K562 (cell line): ENCODE data around the gene PPM1L. TPM values are rescaled to one million over a fixed set of nuclear protein-coding genes. Genes with fewer than 3 reads are reported as not detected.
A peak's percentile ranks its signal among the peaks of the same experiment; 100 is the strongest.
"Not testable (repeated sequence)": the region's sequence is repeated elsewhere in the genome, so short reads cannot be mapped to it uniquely, and the experiment has no call there.

Experiments
- ATAC-seq: fragments of 200-7000 bp; cut with Tn5 transposase; 3 replicates; pipeline ENCODE4 v1.9.1; 2020; ENCODE audit warnings: moderate library complexity
- BruUV-seq: library from RNA; stranded (reverse); fragments of 400-500 nt; replicated peaks from 2 replicates; lab custom pipeline; 2021; lab: Mats Ljungman, UMichigan
- CTCF ChIA-PET: fragments of 300-600 bp; formaldehyde crosslinking; extraction: SDS; loops from one replicate; lab custom pipeline; 2021; ENCODE audit warnings: low intra/inter-chr PET ratio; lab: Yijun Ruan, JAX
- POLR2A ChIA-PET: fragments of 300-600, 350-650 bp; sonication (Branson Sonifier 250); formaldehyde crosslinking; extraction: SDS; loops from one replicate; lab custom pipeline; 2021; ENCODE audit warnings: antibody characterized with exemption, inconsistent platforms; lab: Yijun Ruan, JAX
- DNase-seq, 4 experiments: peaks; one replicate each; pipeline versions ENCODE4 v3.0.0 to v3.0.0-alpha.2; 2011 to 2018; ENCODE audit warnings: low spot score in 3 of 4, mixed read lengths in 3 of 4; ENCODE audit errors: extremely low read depth in 1 of 4
- FAIRE-seq: peaks from 2 replicates; lab custom pipeline; 2011; peaks lifted over from hg19 to GRCh38; lab: Jason Lieb, UNC
- H2AFZ ChIP-seq: 2 replicates; pipeline ENCODE4 v1.6.0; 2011; ENCODE audit warnings: low read depth, low read length, control low read depth, inconsistent platforms
- H3K27ac ChIP-seq: fragments of 200-600 bp; 3 replicates; pipeline ENCODE4 v1.8.0; 2011; ENCODE audit warnings: low read depth, mild to moderate bottlenecking, control low read depth, inconsistent platforms, low read length, moderate library complexity, mixed read lengths; ENCODE audit errors: extremely low read depth
- H3K27me3 ChIP-seq, 2 experiments: fragments of 300-600 bp in 1 of 2; 2 replicates in 1 of 2; 3 replicates in 1 of 2; pipeline versions ENCODE4 v1.6.0 to v1.8.0; 2011; ENCODE audit warnings: inconsistent platforms in 2 of 2, low read length in 2 of 2, mild to moderate bottlenecking in 1 of 2, mixed read lengths in 1 of 2, moderate library complexity in 1 of 2; ENCODE audit not compliant: control insufficient read depth in 2 of 2, insufficient read depth in 2 of 2
- H3K36me3 ChIP-seq: fragments of 300-600 bp; 3 replicates; pipeline ENCODE4 v1.8.0; 2011; ENCODE audit warnings: mild to moderate bottlenecking, low read length, inconsistent platforms; ENCODE audit not compliant: control insufficient read depth, insufficient read depth
- H3K4me1 ChIP-seq, 2 experiments: fragments of 200-600 bp in 1 of 2; replicated peaks in 1 of 2; 2 replicates in 1 of 2; 3 replicates in 1 of 2; pipeline versions ENCODE4 v1.5.1 to v1.8.0; 2011; ENCODE audit warnings: inconsistent platforms in 2 of 2, low read length in 2 of 2, mild to moderate bottlenecking in 1 of 2, mixed read lengths in 1 of 2, moderate library complexity in 1 of 2; ENCODE audit not compliant: control insufficient read depth in 2 of 2, insufficient read depth in 2 of 2
- H3K4me2 ChIP-seq: 2 replicates; pipeline ENCODE4 v1.6.1; 2011; ENCODE audit warnings: low read length, control low read depth, inconsistent platforms, mixed read lengths; ENCODE audit not compliant: insufficient read depth
- H3K4me3 ChIP-seq: fragments of 200-600 bp; sonication (generic), shearing (Covaris generic); 2 replicates; pipeline ENCODE4 v1.5.1; 2016; ENCODE audit warnings: control low read depth, inconsistent platforms
- H3K79me2 ChIP-seq: fragments of 200-600 bp; 3 replicates; pipeline ENCODE4 v1.8.0; 2011; ENCODE audit warnings: low read length, inconsistent platforms; ENCODE audit not compliant: control insufficient read depth, insufficient read depth
- H3K9ac ChIP-seq, 2 experiments: 2 replicates each; pipeline versions ENCODE4 v1.6.0 to v1.6.1; 2011; ENCODE audit warnings: low read depth in 2 of 2, low read length in 2 of 2, control low read depth in 1 of 2, inconsistent platforms in 1 of 2, mild to moderate bottlenecking in 1 of 2, mixed read lengths in 1 of 2; ENCODE audit not compliant: insufficient read depth in 1 of 2
- H3K9me1 ChIP-seq: one replicate; pipeline ENCODE4 v1.6.0; 2011; ENCODE audit warnings: inconsistent platforms, mild to moderate bottlenecking, low read length, moderate library complexity; ENCODE audit not compliant: control insufficient read depth, insufficient read depth
- H3K9me3 ChIP-seq: replicated peaks from 2 replicates; pipeline ENCODE4 v1.5.1; 2011; ENCODE audit warnings: low read depth, low read length, inconsistent platforms; ENCODE audit not compliant: control insufficient read depth, insufficient read depth
- H4K20me1 ChIP-seq: replicated peaks from 2 replicates; pipeline ENCODE4 v1.6.1; 2011; ENCODE audit warnings: low read length, inconsistent platforms, mixed read lengths; ENCODE audit not compliant: control insufficient read depth, insufficient read depth
- COPS2 ChIP-seq: fragments of 450-650 bp; conservative IDR thresholded peaks from 2 replicates; pipeline ENCODE4 v1.6.1; 2016; ENCODE audit warnings: mild to moderate bottlenecking, moderate library complexity
- PKNOX1 ChIP-seq: fragments of 450-650 bp; IDR thresholded peaks from 2 replicates; pipeline ENCODE4 v1.6.1; 2016
- SP2 ChIP-seq: IDR thresholded peaks from 2 replicates; pipeline ENCODE4 v1.6.1; 2011; ENCODE audit warnings: mild to moderate bottlenecking, low read depth, low read length, moderate library complexity; ENCODE audit not compliant: poor library complexity, severe bottlenecking; ENCODE audit errors: extremely low read depth
- ZFP36 ChIP-seq: fragments of 150-350 bp; IDR thresholded peaks from 2 replicates; pipeline ENCODE4 v1.6.1; 2018; ENCODE audit warnings: low read length, low read depth; ENCODE audit not compliant: partially characterized antibody
- ZFPM2 ChIP-seq: fragments of 250-450 bp; sonication (Bioruptor Pico); IDR thresholded peaks from 2 replicates; pipeline ENCODE4 v1.5.1; 2022; ENCODE audit warnings: mild to moderate bottlenecking
- ZNF146 ChIP-seq: IDR thresholded peaks from one replicate; pipeline ENCODE4 v1.6.1; 2018; ENCODE audit warnings: missing compliant biosample characterization; ENCODE audit not compliant: unreplicated experiment
- WGBS: fragments of 100-300 bp; shearing (Covaris generic); methylation state at CpG from one replicate; pipeline ENCODE4 v1.1.6; 2016; ENCODE audit warnings: low coverage, mixed read lengths; ENCODE audit not compliant: insufficient coverage; ENCODE audit errors: missing lambda C conversion rate; 5-methylcytosine and 5-hydroxymethylcytosine counted together
- in situ Hi-C: fragments of 300-500 bp; cut with MboI; formaldehyde crosslinking; loops from 4 replicates; pipeline ENCODE4 v1.15.0; 2018; ENCODE audit warnings: inconsistent platforms, mixed read lengths
- intact Hi-C: fragments of 100-400 bp; cut with micrococcal nuclease; formaldehyde crosslinking; loops from 2 replicates; pipeline ENCODE4 v1.14.2; 2022
- polyA plus RNA-seq, 8 experiments: library from polyadenylated mRNA; depleted of rRNA in 4 of 8; stranded (reverse) in 5 of 8; unstranded in 3 of 8; fragments of >200 nt; fragmentation: Nextera tagmentation in 2 of 8; fragmentation: Illumina TruSeq in 1 of 8; extraction: Ambion mirVana in 2 of 8; extraction: Trizol in 1 of 8; gene quantifications; 2 replicates each; pipeline versions ENCODE4 v1.2.1 to v1.2.3, GENCODE V29; 2011 to 2014; ENCODE audit warnings: inconsistent platforms in 1 of 8, missing spikeins in 1 of 8
- total RNA-seq, 7 experiments: library from RNA; depleted of rRNA in 6 of 7; stranded (reverse); fragments of >200 nt in 6 of 7; fragmentation: Illumina TruSeq in 2 of 7; extraction: Trizol in 2 of 7; gene quantifications; 2 replicates each; pipeline versions ENCODE4 v1.2.1 to v1.2.3, GENCODE V29; 2011 to 2021; ENCODE audit warnings: low replicate concordance in 1 of 7

The PPM1L gene
- total and polyA plus RNA-seq, 9 of the 15 experiments (the other 6 are each of a cell fraction or from before 2014, with no cell fraction given) = 0.01 to 0.41 (median 0.14) TPM

DNA sequence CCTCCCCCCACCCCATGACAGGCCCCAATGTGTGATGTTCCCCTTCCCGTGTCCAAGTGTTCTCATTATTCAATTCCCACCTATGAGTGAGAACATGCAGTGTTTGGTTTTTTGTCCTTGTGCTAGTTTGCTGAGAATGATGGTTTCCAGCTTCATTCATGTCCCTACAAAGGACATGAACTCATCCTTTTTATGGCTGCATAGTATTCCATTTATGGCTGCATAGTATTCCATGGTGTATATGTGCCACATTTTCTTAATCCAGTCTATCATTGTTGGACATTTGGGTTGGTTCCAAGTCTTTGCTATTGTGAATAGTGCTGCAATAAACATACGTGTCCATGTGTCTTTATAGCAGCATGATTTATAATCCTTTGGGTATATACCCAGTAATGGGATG, 254.1 kb downstream of the PPM1L start:
- not testable (repeated sequence) for BruUV-seq

DNA sequence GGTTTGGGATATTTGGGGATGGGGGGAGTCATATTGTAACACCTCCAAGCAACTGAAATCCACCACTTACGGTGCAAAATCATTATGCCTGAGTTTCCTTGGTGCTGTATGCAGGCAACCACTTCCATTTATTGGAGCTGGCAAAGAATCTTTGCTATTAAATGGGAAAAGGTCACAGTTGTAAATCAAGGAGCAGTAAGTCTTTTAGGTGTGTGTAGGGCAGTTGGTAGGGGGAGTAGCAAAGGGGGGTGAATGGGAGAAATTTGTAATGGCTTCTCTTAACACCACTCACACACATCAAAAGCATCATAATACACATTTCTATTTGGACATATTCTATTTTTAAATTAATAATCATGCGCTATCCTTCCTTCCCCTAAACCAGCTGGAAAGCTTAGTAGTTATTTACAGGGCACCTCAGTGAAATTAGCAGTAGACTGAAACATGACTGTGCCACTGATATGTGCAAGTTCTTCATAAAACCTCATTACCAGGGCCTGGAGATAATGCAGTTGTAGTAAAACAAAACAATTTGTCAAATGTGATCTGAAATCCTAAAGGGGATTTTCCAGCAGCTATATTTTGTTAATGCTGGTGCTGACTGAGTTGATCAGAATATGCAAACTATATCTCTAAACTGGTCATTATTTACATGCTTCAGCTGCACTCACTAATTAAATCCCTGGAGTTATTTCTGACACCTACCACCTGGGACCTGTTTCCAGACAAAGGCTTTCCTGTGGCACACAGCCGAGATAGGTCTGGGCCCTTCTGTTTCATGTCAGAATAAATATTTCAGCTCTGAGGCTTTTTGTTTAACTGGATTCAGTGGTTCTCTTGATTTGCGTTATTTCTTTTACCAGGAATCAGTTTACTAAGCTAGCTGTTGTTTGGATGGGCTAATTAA, 259.1 kb downstream of the PPM1L start:
- CTCF ChIA-PET = no interaction called here
- TF ChIP-seq SP2 (no peak), COPS2 (no peak), ZFP36 (no peak), PKNOX1 (no peak), ZFPM2 (CRISPR knock-in tag) (no peak)
- no peak for FAIRE-seq

More for the DNA sequence above, 254.1 kb downstream of the PPM1L start:
- H3K9me1 ChIP-seq, intact Hi-C loops, CTCF ChIA-PET, in situ Hi-C loops, H3K4me3 ChIP-seq, H3K79me2 ChIP-seq, ATAC-seq, H3K4me1 ChIP-seq, DNase-seq, POLR2A ChIA-PET, H3K36me3 ChIP-seq, H2AFZ ChIP-seq, H3K27me3 ChIP-seq, H4K20me1 ChIP-seq, H3K27ac ChIP-seq, H3K4me2 ChIP-seq, H3K9ac ChIP-seq, H3K9me3 ChIP-seq, FAIRE-seq: not testable (repeated sequence)
- 0% methylated on average over 1 of the region's 2 CpGs for WGBS
- TF ChIP-seq ZNF146 = peak; percentile 58

More for the DNA sequence above, 259.1 kb downstream of the PPM1L start:
- POLR2A ChIA-PET = no interaction called here
- in situ Hi-C loops = no loop called here
- no TSS peak for BruUV-seq
- Histone ChIP-seq H3K27me3 (no peaks in the 10 kb centered on the region), H3K27ac (no peak overlapping the region), H3K9ac (no peak overlapping the region), H3K4me1 (no peaks in the 10 kb centered on the region), H2AFZ (no peak overlapping the region), H4K20me1 (no peaks in the 10 kb centered on the region), H3K9me1 (no peaks in the 10 kb centered on the region), H3K36me3 (no peaks in the 10 kb centered on the region), H3K4me3 (no peak overlapping the region), H3K79me2 (no peaks in the 10 kb centered on the region), H3K4me2 (no peak overlapping the region), H3K9me3 (no peaks in the 10 kb centered on the region)
- no peak for DNase-seq
- intact Hi-C loops = no loop called here
- 0% methylated on average over 4 of the region's 4 CpGs for whole genome bisulfite sequencing
- no peak for ATAC-seq
